Ishikawa (cell line): ENCODE data around the gene PLCB4.

Source experiments
- CEBPB ChIP-seq: IDR thresholded peaks from 2 replicates; pipeline ENCODE4 v1.6.1; 2012
- CREB1 ChIP-seq: IDR thresholded peaks from 2 replicates; pipeline ENCODE4 v1.6.1; 2012; ENCODE audit warnings: low read depth
- EGR1 ChIP-seq: IDR thresholded peaks from 2 replicates; pipeline ENCODE4 v1.6.1; 2012
- EP300 ChIP-seq: IDR thresholded peaks from 2 replicates; pipeline ENCODE4 v1.6.1; 2012; ENCODE audit warnings: borderline replicate concordance
- FOXM1 ChIP-seq: IDR thresholded peaks from 2 replicates; pipeline ENCODE4 v1.6.1; 2012; ENCODE audit warnings: low read depth, borderline replicate concordance
- MAX ChIP-seq: IDR thresholded peaks from 2 replicates; pipeline ENCODE4 v1.6.1; 2012
- NFIC ChIP-seq: IDR thresholded peaks from 2 replicates; pipeline ENCODE4 v1.6.1; 2012
- RAD21 ChIP-seq: IDR thresholded peaks from 2 replicates; pipeline ENCODE4 v1.6.1; 2012; ENCODE audit warnings: low read depth
- REST ChIP-seq: IDR thresholded peaks from 2 replicates; pipeline ENCODE4 v1.6.1; 2012; ENCODE audit warnings: low read depth, mild to moderate bottlenecking
- TAF1 ChIP-seq: IDR thresholded peaks from 2 replicates; pipeline ENCODE4 v1.6.1; 2012; ENCODE audit warnings: low read depth, mild to moderate bottlenecking
- TCF12 ChIP-seq: IDR thresholded peaks from 2 replicates; pipeline ENCODE4 v1.6.1; 2012; ENCODE audit warnings: low read depth
- TEAD4 ChIP-seq: IDR thresholded peaks from 2 replicates; pipeline ENCODE4 v1.6.1; 2012
- YY1 ChIP-seq: IDR thresholded peaks from 2 replicates; pipeline ENCODE4 v1.6.1; 2012; ENCODE audit warnings: low read depth
- ZBTB7A ChIP-seq: IDR thresholded peaks from 2 replicates; pipeline ENCODE4 v1.6.1; 2012; ENCODE audit warnings: low read depth
- TF ChIP-seq, protein P1 (sequence below): IDR thresholded peaks from 2 replicates; pipeline ENCODE4 v1.6.1; 2012

The PLCB4 gene

GRCh38 chr20:9321007-9321406 lies 252.1 kb downstream of the PLCB4 start:
- no peak for TF ChIP-seq EGR1
- no peak for TF ChIP-seq CREB1
- no peak for TF ChIP-seq EP300
- no peak for TF ChIP-seq TCF12
- TF ChIP-seq TEAD4, result no peak
- no peak for TF ChIP-seq RAD21
- no peak for TF ChIP-seq REST
- TF ChIP-seq FOXM1, result no peak

DNA sequence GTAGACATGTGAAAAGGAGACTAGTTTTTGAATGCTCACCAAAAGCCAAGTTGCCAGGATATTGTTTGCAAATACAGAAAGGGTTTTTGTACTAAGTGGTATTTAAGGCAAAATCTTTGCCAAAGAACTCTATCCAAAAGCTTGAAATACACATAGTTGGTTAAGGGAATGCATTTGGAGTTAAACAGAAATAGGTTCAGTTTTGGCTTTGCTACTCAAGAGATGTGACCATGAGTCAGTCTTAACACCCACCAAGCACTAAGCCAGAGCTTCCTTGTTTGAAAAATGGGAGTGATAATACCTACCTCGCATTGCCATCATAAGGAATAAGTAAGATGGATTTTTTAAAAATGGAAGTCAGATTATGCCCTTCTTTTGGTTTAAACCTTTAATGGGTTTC lies 253.8 kb downstream of the PLCB4 start:
- TF ChIP-seq TAF1 (no peak), CREB1 (no peak), EP300 (no peak), TEAD4 (no peak), EGR1 (no peak), FOXM1 (no peak), MAX (no peak), REST (no peak), NFIC (no peak), YY1 (no peak), ZBTB7A (no peak)
- TF ChIP-seq, protein P1, sequence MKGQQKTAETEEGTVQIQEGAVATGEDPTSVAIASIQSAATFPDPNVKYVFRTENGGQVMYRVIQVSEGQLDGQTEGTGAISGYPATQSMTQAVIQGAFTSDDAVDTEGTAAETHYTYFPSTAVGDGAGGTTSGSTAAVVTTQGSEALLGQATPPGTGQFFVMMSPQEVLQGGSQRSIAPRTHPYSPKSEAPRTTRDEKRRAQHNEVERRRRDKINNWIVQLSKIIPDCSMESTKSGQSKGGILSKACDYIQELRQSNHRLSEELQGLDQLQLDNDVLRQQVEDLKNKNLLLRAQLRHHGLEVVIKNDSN, result no peak

DNA sequence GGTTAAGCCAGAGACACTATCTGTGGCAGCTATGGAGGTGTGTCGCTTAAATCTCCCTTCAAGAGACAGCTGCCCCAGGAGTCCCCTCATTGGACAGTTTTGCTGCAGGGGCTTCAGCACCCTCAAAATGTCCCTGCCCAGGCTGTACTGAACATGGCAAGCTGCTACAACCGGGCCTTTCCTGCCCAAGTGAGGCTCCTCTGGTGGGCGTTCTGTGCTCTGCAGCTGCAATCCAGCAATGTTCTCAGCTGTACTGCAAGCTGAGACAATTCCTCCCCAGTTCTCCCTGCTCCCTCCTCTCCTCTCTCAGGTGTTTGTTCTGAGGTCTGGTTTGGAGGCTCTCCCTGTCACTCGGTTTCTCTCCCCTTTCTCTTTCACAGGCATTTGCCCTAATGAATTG lies 254.7 kb downstream of the PLCB4 start:
- TF ChIP-seq REST, result no peak
- no peak for TF ChIP-seq YY1
- TF ChIP-seq, protein P1, result no peak
- TF ChIP-seq ZBTB7A, result no peak
- no peak for TF ChIP-seq TCF12
- TF ChIP-seq FOXM1, result no peak
- TF ChIP-seq TEAD4, result no peak
- TF ChIP-seq RAD21, result no peak
- TF ChIP-seq TAF1, result no peak
- no peak for TF ChIP-seq EP300
- TF ChIP-seq CREB1, result no peak
- TF ChIP-seq MAX, result no peak
- TF ChIP-seq NFIC, result no peak
- no peak for TF ChIP-seq CEBPB
- no peak for TF ChIP-seq EGR1

DNA sequence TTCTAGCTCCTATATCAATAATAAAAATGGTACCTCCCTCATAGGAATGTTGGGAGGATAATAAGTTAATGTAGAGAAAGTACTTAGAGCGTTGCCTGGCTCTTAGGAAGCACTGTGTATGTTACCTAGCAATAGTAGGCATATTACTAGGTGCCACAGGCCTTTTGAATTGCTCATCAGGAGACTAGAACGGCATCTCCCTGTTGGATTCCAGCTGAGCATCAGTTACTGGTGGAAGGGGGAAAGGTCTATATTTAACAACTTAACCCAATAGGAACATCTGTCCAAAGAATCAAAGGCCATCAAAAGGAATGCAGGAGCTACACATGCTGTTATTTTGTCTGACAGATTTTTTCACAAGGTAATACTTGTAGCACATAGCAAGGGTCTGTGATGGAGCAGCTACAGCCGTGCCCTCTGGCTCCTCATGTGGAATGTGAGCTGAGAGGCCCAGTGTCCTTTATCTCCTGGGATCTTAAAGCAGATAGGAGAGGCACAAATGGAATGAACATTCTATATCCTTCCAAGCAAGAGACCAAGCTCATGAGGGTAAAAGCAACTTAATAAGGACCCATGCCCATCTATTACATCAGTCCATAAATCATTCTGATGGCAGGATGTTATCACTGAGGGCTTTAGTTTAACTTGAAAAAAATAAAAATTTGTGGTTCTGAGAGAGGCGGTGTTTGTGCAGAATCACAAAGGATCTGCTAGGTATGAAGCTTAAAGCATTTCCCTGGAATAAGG lies 260.6 kb downstream of the PLCB4 start:
- TF ChIP-seq EP300 (no peak), FOXM1 (no peak), YY1 (no peak), REST (no peak), RAD21 (no peak), MAX (no peak), EGR1 (no peak), ZBTB7A (no peak), CREB1 (no peak), NFIC (no peak)
- TF ChIP-seq, protein P1, result no peak
